GM21360 (cell line): ENCODE measurements around the gene DUOX1.
"Not testable (repeated sequence)": the region's sequence is repeated elsewhere in the genome, so short reads cannot be mapped to it uniquely, and the experiment has no call there.

Source experiments
- ATAC-seq: cut with Tn5 transposase; IDR thresholded peaks from one replicate; pipeline ENCODE4 v1.9.1; 2021; ENCODE audit warnings: mild to moderate bottlenecking, moderate library complexity; ENCODE audit not compliant: unreplicated experiment

The DUOX1 gene

GRCh38 chr15:45120081-45120972, 9.5 kb upstream of the DUOX1 start:
- no peak for ATAC-seq

- ATAC-seq: no peak
These were observed 8.8 kb upstream of the DUOX1 start for GRCh38 chr15:45121020-45121419.

- ATAC-seq: no peak
These were observed 7.9 kb upstream of the DUOX1 start for GRCh38 chr15:45121706-45122417.

- ATAC-seq: no peak
These were observed 7.1 kb upstream of the DUOX1 start for GRCh38 chr15:45122719-45123118.

GRCh38 chr15:45123397-45123796, 6.4 kb upstream of the DUOX1 start:
- no peak for ATAC-seq

- no peak for ATAC-seq
These were observed 3.1 kb upstream of the DUOX1 start for GRCh38 chr15:45126535-45127158.

GRCh38 chr15:45128971-45129639, 689 bp upstream of the DUOX1 start:
- ATAC-seq: no peak

- ATAC-seq: no peak
These were observed 652 bp downstream of the DUOX1 start for GRCh38 chr15:45130291-45131000.

GRCh38 chr15:45131510-45131909, 1.7 kb downstream of the DUOX1 start:
- ATAC-seq: no peak

- no peak for ATAC-seq
These were observed 3.2 kb downstream of the DUOX1 start for GRCh38 chr15:45132844-45133560.

- ATAC-seq: no peak
These were observed 3.7 kb downstream of the DUOX1 start for GRCh38 chr15:45133561-45133920.

GRCh38 chr15:45134046-45134445, 4.3 kb downstream of the DUOX1 start:
- ATAC-seq: no peak

- no peak for ATAC-seq
These were observed 5.1 kb downstream of the DUOX1 start for GRCh38 chr15:45134682-45135604.

GRCh38 chr15:45135705-45136377, 6.0 kb downstream of the DUOX1 start:
- not testable (repeated sequence) for ATAC-seq

- ATAC-seq: no peak
These were observed 6.6 kb downstream of the DUOX1 start for GRCh38 chr15:45136378-45136764.

- ATAC-seq: no peak
These were observed 7.9 kb downstream of the DUOX1 start for GRCh38 chr15:45137703-45138102.

GRCh38 chr15:45138814-45139765, 9.3 kb downstream of the DUOX1 start:
- ATAC-seq: no peak
